HL-60 (cell line): ENCODE measurements around the gene NADSYN1.

Experiments used
- GABPA ChIP-seq: IDR thresholded peaks from 2 replicates; pipeline ENCODE4 v1.6.1; 2012; ENCODE audit warnings: low read depth
- POLR2AphosphoS5 ChIP-seq: IDR thresholded peaks from 2 replicates; pipeline ENCODE4 v1.6.1; 2012; ENCODE audit warnings: low read depth
- SPI1 ChIP-seq: IDR thresholded peaks from 2 replicates; pipeline ENCODE4 v1.6.1; 2012; ENCODE audit warnings: low read depth, mild to moderate bottlenecking, borderline replicate concordance
- TF ChIP-seq, protein P1 (sequence below): IDR thresholded peaks from one replicate; pipeline ENCODE4 v1.5.1; 2011; ENCODE audit warnings: low read length, control low read depth, inconsistent platforms; ENCODE audit not compliant: insufficient read depth
- TF ChIP-seq, protein P2 (sequence below): IDR thresholded peaks from 2 replicates; pipeline ENCODE4 v1.6.1; 2012; ENCODE audit warnings: low read depth; ENCODE audit not compliant: insufficient replicate concordance

DNA sequence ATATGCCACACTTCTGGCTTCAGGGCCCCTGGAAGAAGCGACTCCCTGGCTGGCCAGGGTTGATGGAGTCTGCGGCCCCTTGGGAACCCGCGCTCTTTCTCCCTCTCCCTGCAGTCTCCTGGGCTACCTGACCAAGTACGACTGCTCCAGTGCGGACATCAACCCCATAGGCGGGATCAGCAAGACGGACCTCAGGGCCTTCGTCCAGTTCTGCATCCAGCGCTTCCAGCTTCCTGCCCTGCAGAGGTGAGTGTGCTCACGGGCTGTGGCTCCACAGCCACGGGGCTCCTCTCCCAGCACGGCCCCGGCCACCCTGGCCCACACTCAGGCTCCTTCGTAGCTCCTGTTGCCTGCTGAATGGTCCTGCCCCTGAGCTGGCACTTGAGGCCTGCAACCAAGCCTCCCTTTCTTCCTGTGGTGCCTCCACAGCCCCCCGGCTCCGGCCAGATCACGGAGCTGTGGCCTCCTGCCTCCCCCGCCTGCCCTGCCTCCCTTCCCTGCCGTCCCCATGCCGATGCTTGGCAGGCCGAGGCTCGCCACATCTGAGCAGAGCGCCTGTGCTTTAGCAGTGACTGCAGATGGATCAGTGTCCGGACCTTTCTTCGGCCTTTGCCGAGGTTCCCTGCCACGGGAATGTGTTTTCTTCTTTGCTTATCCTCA is 37.9 kb downstream of the NADSYN1 start:
- TF ChIP-seq, protein P1, sequence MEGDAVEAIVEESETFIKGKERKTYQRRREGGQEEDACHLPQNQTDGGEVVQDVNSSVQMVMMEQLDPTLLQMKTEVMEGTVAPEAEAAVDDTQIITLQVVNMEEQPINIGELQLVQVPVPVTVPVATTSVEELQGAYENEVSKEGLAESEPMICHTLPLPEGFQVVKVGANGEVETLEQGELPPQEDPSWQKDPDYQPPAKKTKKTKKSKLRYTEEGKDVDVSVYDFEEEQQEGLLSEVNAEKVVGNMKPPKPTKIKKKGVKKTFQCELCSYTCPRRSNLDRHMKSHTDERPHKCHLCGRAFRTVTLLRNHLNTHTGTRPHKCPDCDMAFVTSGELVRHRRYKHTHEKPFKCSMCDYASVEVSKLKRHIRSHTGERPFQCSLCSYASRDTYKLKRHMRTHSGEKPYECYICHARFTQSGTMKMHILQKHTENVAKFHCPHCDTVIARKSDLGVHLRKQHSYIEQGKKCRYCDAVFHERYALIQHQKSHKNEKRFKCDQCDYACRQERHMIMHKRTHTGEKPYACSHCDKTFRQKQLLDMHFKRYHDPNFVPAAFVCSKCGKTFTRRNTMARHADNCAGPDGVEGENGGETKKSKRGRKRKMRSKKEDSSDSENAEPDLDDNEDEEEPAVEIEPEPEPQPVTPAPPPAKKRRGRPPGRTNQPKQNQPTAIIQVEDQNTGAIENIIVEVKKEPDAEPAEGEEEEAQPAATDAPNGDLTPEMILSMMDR, result no peak
- TF ChIP-seq GABPA (no peak), POLR2AphosphoS5 (no peak), SPI1 (no peak)
- TF ChIP-seq, protein P2, sequence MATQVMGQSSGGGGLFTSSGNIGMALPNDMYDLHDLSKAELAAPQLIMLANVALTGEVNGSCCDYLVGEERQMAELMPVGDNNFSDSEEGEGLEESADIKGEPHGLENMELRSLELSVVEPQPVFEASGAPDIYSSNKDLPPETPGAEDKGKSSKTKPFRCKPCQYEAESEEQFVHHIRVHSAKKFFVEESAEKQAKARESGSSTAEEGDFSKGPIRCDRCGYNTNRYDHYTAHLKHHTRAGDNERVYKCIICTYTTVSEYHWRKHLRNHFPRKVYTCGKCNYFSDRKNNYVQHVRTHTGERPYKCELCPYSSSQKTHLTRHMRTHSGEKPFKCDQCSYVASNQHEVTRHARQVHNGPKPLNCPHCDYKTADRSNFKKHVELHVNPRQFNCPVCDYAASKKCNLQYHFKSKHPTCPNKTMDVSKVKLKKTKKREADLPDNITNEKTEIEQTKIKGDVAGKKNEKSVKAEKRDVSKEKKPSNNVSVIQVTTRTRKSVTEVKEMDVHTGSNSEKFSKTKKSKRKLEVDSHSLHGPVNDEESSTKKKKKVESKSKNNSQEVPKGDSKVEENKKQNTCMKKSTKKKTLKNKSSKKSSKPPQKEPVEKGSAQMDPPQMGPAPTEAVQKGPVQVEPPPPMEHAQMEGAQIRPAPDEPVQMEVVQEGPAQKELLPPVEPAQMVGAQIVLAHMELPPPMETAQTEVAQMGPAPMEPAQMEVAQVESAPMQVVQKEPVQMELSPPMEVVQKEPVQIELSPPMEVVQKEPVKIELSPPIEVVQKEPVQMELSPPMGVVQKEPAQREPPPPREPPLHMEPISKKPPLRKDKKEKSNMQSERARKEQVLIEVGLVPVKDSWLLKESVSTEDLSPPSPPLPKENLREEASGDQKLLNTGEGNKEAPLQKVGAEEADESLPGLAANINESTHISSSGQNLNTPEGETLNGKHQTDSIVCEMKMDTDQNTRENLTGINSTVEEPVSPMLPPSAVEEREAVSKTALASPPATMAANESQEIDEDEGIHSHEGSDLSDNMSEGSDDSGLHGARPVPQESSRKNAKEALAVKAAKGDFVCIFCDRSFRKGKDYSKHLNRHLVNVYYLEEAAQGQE, result no peak
